NCI-H1417 (cell line): ENCODE data around the gene TMPRSS4.
A peak's percentile ranks its signal among the peaks of the same experiment; 100 is the strongest.

ENCODE experiments used
- DNase-seq, 3 experiments: peaks; one replicate each; lab custom pipeline; 2025; lab: John Stamatoyannopoulos, UW

TMPRSS4 gene

DNA sequence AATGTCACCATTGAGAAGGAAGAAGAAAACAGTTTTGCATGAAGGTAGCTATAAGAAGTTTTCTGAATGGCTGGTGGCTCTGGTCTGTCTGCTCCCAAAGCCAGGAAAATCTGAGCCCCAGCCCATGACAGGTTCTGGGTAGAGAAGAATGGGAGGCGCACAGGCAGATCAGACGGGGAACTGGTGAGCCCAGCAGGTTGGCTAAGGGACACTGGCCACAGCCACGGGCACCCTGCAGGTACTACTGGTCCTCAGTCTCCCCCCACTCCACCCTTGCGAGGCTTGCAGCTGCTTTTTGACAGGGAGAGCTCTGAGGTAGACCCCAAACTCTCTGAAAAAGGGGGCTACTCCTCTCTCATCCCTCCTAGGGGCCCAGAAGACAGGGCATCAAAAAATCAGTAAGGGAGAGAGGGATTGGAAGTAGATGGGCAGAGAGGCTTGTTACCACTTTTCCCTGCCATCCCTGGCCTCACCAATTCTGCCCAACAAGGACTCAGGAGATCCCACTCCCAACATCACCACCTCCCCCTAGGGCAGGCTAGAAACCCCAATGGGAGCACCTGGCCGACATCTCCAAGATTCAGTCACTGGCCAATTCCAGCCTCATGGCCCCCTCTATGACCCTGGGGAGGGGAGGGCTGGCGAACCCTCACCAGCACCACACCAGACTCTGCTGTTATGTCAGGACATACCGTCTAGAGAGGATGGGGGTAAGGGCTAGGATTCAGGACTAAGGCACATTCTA is 58.3 kb downstream of the TMPRSS4 start:
- DNase-seq = no peak

DNA sequence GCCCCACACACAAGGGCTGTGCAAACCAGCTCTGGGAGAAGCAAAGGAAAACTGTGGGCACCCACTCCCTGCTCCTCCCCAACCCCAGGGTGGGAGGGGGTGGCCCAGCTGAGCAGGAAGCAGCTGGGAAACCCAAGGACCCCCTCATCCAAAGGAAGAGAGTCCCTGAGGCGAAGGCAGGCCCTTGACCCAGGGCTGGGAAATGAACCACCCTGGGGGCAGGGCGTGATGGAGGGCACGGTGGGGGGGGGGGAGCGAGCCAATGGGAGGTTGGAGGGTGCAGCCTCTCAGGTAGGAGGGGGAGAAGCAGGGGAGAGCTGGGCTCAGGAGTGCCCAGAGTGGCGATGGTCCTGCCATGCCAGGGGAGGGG is 58.9 kb downstream of the TMPRSS4 start:
- no peak for DNase-seq

DNA sequence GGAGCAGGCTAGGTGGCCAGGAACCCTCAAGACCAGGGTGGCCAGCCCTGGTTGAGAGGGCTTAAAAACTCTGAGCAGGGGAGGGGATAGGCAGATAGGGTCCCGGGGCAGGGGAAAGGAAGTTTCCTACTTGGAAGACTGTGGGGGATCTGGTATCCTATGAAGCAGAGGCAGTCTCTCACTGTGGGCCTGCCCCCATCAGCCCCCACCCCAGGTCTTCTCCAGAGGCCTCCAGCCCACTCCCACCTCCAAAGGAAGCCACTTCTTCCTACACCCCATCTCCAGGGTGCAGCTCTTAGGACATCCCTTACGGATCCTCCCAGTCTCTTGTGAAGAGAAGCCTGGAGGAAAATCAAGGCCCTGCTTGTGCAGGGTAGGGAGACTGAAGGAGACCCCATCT is 59.5 kb downstream of the TMPRSS4 start:
- DNase-seq = no peak

DNA sequence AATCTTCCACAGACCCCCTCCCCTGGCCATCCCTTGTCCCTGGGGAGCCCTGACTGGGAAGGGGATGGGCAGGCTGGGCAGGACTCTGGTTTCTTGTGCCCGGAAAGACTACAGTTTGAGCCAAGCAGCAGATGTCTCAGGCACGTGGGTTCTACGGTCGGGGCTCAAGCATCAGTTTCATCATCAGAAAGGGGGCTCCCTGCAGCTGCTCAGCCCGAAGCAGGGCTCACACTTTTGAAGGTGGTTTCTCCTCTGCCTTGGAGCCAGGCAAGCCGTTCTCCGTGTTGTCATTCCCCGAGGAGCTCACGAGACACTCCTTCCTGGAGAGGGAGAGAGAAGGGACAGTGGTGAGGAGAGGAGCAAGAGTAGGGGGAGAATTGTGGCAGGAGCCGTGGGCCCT is 59.9 kb downstream of the TMPRSS4 start:
- DNase-seq = no peak

DNA sequence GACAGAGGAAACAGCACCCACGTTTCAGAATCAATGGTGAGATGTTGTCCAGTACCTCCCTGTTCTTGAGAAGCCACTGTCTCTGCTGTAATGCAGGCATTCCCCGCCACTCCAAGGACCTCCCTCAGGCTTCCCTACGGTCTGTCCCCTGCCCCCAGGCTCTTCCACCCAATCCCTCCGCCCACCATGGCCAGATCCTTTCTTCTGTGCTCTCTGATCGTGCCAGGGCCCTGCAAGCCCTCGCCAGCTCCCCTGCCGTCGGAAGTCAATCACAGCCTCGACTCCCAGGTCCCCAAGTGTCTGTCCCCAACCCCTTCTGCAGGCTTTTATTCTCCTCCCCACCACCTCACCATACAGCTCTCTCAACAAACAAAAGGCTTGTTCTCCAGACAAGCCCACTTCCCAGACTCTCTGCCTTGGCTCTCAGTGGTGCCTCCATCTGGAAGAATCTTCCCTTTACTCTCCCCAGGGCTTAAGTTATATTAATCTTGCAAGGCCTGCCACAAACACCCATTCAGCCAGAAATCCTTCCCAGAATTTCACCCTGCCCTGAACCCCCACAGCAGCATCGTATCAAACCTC is 62.1 kb downstream of the TMPRSS4 start:
- DNase-seq = no peak

DNA sequence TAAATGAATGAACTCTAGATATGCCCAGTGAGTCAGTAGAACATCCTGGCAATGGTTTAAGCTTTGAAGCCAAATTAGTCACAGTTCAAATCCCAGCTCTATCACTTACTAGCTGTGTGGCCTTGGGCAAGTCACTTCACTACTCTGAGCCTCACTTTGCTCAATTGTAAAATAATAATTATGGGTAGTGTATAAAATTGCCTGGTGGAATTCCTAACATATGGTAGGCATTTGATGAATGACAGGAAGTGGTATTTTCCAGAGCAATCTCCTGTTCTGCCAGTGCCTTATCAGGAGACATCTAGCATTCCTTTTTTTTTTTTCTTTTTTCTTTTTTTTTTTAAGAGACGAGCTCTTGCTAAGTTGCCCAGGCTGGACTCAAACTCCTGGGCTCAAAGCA is 62.7 kb downstream of the TMPRSS4 start:
- DNase-seq = no peak

DNA sequence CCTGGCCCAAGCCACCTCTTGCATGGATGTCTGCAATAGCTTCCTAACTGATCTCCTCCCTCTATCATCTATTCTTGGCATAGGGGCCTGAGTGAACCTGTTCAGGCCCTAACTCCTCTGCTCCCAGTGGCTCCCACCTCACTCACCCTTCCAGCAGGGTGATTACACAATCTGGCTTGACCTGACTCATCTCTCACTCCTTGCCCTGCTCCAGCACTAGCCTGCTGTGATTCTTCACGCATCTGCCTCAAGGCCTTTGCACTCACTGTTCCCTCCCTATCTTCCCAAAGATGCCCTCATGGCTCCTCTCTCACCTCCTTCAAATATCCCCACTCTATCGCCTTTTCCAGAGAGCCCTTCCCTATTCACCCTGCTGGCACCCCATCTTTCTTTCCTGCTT is 65.2 kb downstream of the TMPRSS4 start:
- no peak for DNase-seq

DNA sequence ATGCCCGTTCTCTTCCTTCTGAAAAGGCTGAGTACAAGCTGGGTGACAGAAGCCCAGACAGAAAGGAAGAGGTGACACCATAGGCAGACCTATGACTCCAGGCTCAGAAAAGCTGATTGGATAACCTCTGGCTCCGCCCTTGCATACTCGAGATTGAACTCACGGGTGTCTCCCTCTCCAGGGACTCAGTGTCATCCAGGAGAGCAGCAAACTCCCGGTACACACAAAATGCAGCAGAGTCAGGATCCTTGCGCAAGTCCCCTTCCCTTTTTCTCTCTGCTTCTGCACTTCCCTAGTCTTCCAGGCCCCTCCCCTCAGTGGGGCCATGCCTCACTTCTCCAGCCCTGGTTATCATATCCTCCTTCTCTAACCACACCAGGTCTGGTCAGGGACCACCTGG is 65.9 kb downstream of the TMPRSS4 start:
- peak; percentile 21 to 56 (median 41) for DNase-seq

DNA sequence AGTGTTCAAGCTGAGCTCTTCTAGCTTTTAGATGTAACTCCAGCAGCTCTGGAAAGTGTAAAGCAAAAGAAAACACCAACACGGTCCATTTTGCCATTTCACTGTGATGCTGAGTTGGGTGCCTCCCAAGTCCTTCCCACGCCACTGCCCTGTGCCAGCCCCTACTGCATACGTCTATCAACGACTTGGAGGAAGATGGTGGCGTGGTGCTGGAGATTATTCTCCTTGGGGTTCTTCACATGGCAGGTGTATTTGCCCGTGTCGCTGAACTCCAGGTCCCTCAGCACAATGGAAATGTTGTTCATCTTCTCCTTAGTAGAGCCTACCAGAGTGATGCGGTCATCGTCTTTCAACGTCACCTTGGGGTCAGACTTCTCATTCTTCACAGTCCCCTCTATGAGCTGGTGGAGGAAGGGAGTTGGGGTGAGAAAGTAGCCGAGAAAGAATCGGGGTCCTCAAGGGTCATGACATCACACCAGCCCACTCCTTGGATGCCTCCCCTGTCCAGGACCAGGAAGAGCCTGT is 66.8 kb downstream of the TMPRSS4 start:
- no peak for DNase-seq

DNA sequence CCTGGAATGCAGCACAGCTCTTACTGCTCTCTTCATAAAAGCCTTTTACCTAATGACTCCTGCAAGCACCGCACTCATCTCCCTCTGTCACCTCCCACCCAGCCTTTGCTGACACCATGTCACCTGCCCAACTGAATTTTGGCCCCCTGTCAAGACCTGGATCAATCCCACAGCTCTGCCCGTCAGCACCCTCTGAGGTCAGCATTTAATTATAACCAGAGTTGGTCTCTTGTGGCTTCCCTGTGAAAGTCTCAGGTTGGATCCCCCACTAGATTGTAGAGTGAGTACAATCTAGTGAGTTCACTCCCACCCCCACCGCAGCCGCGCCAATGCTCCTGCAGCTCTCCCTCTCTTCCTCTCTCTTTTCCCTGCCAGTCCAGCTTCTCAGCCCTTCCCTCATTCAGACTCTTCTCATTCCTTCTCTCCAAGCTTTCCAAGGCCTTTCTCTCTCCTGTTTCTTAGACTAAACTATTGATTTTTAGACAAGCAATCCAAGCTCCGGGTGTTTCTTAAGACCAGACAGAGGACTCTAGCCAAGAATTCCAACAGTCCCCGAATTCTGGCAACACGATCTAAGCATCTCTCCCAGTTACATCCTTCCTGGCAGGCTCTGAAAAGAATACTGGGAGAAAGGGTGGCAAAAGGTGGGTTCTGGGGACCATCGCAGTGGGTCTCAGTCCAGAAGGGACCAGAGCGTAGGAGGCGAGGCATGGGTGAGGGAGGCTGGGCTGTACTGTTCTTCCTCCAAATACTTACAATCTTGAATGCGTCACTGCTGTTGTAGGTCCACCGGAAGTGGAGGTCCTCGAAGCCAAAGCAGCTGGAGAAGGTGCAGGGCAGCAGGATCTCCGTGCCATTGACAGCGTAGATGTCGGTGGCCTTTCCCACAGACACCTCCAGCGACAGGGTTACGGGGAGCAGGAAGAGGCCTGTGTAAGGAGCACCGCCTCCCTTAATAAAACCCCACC is 67.7 kb downstream of the TMPRSS4 start:
- no peak for DNase-seq

DNA sequence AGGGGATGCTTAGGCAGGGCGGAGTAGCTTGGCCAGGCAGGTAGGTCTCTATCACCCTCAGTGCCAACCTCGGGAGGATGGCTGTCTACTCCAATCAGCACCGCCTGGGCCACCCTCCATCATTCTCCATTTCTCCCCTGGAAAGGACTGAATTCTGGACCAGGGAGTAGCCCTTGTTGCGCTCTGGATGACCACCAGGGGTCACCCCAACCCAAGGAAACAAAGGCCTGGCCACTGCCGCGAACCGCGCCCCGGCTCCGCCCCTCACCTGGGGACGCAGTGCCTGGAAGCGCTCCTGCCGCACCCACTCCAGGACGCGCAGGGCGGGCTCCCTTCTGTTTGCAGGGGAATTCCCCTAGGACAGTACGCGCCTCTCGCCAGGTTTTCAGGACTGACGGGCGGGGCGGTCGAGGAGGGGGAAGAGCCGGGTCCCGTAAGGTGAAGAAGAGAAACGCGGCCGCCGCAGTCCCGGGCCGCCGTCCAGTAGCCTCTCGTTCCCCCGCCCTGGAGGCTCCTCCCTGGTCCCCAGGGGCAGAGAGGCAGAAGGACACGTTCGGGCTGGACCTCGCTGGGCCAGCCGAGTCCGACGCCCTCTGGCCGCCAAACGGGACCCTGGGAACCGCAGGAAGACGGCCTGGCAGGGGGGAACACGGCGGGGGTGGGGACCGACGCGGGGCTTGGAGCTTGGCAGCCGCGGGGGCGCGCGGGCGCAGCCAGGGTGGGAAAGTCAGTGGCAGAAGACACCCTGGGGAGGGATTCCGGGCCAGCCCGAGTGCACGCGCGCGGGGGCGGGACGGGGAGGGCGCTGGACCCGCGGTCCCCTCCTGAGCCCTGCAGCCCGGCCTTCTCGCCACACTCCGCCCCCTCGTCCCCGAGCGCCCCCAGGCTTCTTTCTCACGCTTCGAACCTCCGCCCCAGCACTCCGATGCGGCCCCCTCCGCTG is 68.7 kb downstream of the TMPRSS4 start:
- DNase-seq = peak; percentile 83 to 94 (median 88)

DNA sequence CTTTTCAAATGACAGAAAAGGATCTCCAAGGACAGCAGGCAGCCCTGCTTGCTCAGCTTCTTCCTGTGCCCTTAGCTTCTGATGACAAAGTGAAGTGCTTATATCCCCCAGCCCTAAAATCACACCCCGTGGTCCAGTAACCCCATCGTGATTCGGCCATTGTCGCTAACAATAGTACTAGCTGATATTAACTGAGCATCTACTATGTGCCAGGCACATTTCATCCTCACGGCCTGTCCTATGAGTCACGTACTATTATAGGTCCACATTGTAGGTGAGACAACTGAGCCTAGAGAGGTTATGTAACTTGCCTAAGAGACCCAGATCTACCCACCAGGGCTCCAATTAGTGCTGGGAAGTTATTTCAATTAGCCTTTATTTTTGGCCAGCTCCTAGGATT is 69.7 kb downstream of the TMPRSS4 start:
- no peak for DNase-seq

DNA sequence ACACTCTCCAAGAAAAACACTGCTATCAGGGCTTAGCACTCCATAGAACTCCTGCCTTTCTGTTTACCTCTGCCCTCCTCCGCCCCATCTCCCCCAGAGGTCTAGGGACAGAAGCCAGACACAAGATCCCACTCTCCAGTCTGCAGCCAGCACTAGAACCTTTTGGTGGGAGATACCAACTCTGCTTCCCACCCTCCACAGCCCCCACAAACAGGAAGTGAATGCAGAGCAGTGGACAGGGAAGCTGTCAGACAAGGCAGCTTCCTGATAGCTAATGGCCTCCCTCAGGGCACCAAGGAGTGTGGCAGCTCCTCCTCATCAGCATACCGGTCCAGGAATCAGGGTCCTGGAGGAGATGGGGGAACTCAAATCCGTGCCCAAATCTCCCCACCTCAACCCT is 70.6 kb downstream of the TMPRSS4 start:
- no peak for DNase-seq

DNA sequence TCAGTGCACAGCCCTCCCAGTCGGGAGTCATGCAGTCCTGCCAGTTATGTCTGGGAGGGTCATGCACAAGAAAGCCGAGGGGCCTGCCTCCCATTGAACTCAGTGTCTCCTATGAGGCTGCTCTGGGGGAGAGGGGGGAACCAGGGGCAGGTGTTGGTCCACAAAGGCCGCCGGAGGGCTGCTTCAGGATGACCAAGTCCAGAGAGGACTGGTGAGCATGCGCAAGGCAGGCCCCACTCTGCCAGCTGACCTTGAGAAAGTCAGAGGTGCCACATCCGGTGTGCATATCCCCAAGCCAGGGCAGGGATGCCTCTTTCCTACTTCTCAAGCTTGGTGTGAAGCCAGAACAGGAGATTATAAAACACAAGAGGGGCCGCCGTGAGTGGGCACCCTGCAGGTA is 71.4 kb downstream of the TMPRSS4 start:
- DNase-seq = no peak

DNA sequence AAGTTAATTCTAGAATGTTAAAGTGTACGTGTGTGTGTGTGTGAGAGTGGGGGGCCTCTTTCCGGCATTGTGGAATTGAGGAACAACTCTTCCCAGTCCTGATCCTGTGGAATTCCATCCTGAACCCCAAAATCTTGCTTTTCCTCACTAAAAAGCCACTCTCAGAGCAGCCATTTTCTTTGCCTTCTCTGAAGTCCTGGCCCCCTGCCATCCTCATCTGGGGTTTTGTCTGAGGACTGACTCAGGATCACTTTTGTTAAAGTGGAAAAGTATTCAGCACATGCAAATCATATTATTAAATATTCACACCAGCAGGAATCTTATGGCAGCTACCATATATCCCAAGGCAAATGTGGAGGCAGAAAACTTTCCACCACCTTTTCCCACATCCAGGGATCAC is 72.0 kb downstream of the TMPRSS4 start:
- no peak for DNase-seq

DNA sequence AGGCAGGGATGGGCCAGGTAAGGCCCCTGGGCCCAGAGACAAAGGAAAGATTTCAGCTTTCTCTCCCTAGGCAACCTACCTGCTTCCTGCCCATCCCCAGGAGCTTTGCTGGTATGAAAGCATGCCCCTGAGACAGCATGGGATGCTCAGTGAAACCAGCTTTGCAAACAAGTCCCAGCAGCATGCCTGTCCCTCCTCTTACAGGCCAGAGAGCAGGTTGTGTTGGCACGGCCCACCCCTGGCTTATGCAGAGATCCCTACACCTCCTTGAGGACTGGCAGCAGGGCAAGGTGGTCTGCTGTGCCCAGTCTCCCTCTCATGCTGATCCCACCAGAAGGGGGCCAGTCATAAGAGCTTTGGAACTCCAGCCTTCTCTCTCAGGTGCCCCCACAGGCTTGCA is 72.6 kb downstream of the TMPRSS4 start:
- peak in 1 of 3 experiments; percentile 39 for DNase-seq

DNA sequence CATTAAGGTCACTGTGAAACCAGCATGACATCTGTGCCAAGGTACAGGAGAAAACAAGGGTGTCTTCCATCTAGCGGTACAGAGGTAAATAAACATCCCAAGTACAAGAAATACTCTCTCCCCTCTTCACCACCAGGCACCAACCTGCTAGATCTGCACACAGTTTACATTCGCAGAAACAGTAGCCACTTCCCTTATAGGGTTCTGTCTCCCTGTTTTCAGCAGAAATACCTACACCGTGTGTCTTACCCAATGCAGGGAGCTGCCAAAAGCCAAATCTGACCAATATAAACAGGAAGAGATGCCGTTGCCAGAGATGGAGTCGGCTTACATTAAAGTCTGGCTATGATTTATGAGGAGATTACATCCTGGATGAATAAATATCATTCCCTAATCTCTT is 74.6 kb downstream of the TMPRSS4 start:
- no peak for DNase-seq

DNA sequence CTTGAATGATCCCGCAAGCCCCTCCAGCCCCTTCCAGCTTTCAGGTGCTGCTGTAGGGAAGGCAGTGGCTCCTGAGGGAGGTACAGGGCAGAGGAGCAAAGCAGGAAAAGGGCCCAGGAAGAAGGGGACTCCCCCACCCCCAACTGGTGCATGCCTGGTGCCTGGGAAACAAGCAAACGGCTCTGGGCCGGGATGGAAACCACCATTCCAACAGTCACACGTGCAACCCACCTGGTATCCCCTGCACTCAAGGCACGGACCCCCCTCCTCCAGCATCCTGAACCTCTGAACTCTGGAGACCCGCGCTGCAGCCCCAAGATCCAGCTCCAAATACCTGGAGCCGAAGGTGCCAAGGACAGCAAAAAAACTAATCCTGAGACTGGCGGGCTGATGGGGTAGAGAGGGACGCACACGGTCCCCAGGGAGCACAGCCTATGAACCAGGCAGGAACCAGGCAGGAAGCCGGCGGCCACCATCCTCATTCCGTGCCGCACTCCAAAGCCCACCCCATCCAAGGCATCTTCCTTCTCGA is 75.2 kb downstream of the TMPRSS4 start:
- peak in 1 of 3 experiments; percentile 64 for DNase-seq

DNA sequence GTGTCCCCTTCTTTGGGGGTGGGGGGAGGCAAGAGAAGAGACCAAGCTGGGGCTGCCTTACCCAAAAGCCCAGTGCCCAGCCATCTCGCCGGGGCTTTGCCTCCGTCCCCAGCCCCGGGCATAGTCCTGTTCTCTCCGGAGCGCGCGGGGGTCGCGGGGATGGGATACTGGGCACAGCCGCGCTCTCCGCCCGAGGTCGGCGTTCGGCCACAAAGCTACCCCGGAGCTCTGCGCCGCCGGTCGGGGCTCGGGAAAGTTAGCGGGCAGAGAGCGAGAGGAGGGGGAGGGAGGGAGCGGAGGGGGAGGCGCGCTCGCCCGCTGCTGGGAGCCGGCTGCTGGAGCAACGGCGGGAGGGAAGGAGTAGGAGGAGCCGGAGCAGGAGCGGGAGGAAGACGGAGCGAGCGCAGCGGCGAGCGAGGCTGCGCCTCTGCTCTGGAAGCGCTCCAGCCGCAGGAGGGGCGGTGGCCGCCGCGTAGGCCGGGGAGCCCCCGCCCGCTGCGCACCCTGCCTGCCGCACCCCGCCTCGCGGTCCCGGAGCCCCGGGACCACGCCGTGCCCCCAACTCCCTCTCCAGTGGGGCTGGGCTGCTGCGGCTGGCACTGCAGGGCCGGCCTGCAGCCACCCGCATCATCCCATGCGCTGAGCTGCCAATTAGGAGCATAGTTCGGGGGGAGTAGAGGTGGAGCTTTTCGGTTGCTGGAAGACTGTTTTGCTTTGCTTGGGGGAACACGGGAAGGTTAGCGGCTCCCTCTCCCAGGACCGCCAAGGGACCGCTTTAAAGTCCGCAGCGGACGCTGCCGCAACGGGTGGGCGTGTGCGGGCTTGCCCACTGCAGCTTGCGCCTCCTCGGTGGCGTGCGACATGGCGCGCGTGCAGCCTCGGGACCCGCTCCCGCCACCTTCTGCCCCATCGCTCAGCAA is 75.9 kb downstream of the TMPRSS4 start, which contains the start of gene SCN4B:
Gene SCN4B, minus strand, starts transcription at position 272 of the 920 bp plus-strand sequence. Its CDS starts 150 bp downstream, at position 122.
- DNase-seq = peak; percentile 58 to 85 (median 83)

DNA sequence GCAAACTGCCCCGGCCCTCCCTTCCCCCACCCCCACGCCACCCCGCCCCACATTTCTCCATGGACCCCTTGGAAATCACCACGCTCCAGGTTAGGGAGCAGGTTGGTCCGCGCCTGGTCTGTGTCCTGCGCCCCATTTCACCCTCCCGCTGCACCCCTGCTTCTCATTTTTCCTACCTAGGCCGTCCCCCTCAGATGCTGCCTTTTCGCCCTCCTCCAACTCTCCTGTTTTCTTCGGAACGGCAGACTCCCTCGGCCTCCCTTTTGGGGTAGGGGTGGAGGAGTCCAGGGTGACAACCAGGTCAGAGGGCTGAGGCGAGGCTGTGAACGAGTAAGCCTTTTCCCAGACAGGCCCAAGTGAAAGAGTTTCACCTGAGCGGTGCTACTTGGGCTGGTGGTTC is 76.6 kb downstream of the TMPRSS4 start:
- no peak for DNase-seq
